HG03439 (cell line): Measurements from ENCODE around the gene SYT15.

Experiments used
- ATAC-seq: cut with Tn5 transposase; IDR thresholded peaks from one replicate; pipeline ENCODE4 v1.9.1; 2021; ENCODE audit warnings: mild to moderate bottlenecking, moderate library complexity; ENCODE audit not compliant: unreplicated experiment

SYT15 gene

DNA sequence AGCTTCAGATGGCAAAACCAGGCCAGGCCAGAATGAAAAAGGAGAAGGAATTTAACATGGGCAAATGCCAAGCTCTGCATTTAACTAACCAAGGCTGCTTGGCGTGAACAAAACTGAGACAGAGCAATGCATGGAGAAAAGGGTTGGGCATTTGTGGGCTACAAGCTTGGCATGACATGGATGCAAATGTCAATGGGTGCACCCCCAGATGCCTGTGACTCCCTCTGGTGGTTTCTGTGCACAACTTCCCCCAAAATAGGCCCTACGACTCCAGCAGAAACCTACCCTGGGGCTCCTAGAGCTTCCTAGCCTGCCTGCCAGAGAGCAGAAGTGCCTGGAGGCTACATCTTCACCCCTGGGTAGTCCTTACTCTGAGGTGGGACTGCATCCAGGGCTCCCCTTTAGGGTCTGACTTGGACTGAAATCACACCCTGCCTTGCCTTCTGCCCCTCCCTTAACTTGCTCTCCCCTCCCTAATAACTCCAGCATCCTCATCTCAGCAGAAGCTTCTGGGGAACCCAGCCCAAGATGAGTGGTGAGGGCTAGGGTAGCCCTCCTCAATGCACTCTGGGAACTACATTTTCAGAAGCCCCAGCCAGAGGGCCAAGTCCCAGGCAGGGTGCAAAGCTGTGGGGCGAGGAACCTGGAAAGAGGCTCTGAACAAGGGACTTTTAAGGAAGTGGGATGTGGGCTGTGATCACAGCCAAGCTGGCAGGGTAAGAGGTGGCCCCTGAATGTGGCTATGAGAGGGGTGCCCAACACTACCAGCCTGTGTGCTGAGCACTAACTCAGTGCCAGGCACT is 33.7 kb upstream of the SYT15 start:
- ATAC-seq: no peak

GRCh38 chr10:46545861-46546590 is 32.9 kb upstream of the SYT15 start:
- no peak for ATAC-seq

GRCh38 chr10:46546591-46547540 is 32.1 kb upstream of the SYT15 start:
- no peak for ATAC-seq

- ATAC-seq: no peak
Observed at GRCh38 chr10:46547541-46548497, 31.1 kb upstream of the SYT15 start.

- no peak for ATAC-seq
Observed at GRCh38 chr10:46548498-46549090, 30.3 kb upstream of the SYT15 start.

- no peak for ATAC-seq
Observed at GRCh38 chr10:46549171-46550075, 29.5 kb upstream of the SYT15 start.

DNA sequence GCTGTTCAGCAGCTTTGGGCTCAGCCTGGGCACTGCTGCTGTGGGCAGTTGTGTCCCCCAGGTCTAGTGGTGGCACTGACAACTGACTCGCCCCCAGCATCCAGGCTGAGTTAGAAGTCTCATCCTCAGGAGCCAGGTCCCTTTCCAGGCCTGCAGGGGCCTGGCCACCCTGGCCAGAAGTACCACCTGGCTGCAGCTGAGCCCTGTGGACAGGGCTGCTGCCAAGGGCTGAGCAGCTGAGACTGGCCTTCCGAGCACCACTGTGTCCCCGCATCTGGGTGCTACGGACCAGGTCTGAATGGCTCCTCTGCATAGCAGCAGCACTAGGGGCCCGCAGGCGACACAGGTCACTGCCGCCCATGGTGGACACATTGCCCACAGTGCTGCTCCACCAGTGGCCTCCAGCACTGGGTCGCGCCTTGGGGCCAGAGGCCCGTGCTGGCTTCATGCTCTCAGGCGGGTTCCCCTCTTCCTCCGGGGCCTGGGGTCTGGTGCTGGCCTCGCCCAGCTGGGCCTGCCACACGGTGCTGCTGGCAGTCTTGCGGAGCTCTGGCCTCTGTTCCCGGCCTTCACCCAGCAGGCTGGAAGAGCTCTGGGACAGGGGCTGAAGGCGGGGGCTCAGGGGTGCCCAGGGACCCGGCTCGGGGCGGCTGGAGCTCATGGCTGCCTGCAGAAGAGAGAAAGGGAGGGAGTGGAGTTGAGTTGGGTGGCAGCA is 28.7 kb upstream of the SYT15 start:
- no peak for ATAC-seq

DNA sequence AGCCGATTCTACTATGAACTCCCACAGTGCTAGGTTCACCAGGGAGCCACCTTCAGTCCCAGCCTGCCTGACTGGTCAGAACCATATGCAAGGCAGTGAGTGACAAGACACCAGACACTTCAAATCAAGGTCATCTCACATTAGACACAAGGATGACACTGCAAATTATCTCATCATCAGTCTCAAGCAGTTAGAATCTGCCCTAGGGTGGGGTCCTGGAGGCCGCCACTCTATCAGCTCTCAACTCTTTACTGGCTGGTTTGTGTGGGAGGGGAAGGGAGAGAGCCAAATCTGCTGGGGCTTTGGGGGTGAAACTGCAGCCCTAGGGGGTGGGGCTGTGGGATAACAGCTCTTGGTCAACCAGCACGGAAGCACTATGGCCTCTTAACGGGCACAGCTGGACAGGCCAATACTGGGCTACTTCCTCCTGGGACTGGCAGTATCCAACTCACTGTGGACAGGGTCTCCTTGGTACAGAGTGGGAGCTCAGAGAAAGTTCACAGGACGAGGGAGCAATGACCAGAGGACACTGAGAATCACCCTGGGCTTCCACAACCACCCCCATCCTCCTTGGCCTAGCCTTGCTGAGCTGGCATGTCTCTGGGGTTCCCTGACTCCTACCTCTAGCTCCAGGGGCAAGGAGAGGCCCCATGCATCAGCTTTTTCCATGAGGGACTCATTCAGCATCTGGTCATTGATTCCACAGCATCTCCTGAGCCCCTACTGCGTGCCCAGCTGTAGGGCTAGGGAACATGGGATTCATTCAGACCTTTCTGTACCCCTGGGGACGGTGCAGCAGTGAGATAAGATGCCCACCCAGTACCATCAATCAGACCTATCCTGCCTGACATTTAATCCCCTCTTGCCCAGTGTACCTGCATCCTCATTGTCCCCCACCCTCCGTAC is 27.9 kb upstream of the SYT15 start:
- ATAC-seq: no peak

GRCh38 chr10:46551701-46552525 is 27.0 kb upstream of the SYT15 start:
- ATAC-seq: no peak

DNA sequence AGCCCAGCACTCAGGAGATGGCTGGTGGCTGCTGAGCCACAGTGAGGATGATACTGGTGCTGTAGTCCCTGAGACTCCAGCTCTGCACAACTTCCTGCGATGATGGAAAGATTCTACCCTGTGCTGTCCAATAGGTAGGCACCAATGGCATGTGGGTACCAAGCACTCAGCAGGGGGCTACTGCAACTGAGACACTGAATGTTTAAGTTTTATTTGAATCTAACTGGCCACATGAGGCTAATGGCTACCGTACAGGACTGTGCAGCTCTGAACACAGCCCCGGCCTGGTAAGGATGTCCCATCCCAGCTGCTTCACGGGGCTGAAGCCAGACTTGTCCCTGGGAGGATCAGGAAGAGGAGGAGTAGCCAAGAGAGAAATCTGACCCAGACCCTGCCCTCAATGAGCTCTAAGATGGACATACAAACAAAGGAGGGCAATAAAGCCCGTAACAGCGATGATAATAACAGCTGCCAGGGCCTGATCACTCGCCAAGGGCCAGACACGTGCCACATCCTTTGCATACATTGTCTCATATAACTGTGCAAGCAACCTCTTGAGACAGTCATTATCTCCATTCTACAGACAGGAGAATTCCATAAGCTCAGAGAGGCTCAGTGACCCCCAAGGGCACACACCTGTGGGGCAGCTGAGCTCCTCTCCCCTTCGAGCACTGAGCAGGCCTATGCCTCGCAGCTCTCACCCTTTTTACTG is 26.2 kb upstream of the SYT15 start:
- no peak for ATAC-seq

DNA sequence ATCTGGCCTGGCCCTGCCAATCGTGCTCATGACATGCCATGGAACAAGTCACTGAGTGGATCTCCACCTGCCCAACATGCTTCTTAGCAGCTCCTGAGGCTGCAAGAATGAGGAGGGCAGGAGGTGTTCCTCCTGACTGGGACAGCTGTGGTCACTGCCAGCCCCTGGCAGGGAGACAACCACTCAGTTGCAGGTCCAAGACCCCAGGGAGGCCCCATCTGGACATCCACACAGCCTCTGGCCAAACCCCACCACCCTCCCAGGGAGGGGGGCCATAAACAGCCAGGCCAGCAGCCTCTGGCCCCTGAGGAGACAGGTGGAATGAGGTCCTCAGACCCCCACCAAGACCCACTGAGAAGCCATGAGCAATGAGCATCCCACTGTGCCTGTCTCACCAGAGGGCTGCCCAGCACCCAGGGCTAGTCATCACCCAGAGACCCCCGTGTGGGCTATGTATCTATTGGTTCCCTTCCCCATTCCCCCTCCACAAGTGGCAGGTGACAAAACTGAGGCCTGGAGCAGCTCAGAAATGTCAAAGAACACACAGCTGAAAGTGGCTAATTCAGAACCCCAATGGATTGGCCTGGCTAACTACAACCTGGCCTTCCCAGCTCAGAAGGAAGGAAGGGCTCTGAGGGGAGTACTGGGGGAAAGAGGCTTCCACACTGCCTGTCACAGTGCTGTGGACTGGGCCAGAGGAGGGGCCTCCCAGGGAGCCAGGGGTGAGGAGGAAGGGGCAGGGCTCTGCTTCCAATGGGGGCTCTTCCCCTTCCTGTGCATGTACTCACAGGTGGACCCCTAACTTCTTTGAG is 25.5 kb upstream of the SYT15 start:
- no peak for ATAC-seq

GRCh38 chr10:46554166-46554781 is 24.7 kb upstream of the SYT15 start:
- no peak for ATAC-seq

DNA sequence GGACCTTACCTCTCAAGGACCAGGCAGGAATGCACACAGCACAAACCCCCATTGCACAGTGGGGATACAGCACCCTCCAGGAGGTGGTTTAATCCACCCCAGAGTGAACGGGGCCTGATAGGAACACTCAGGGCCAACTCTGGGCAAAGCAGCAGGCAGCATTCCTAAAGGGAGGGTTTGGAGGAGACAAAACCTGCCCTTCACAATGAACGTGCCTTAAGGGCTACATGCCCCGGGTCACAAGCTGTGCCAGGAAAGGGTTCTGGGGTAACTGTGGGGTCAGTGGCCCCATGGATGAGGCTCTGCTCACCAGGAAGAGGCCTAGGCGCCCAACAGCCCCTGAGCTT is 23.6 kb upstream of the SYT15 start:
- ATAC-seq: no peak

- ATAC-seq: no peak
Observed at GRCh38 chr10:46555713-46556514, 23.0 kb upstream of the SYT15 start.
